T-helper 9 cell (primary cell): ENCODE measurements around the gene DDX31.

Source experiments
- DNase-seq: peaks from one replicate; pipeline ENCODE4 v3.0.0-alpha.2; 2020

The DDX31 gene

DNA sequence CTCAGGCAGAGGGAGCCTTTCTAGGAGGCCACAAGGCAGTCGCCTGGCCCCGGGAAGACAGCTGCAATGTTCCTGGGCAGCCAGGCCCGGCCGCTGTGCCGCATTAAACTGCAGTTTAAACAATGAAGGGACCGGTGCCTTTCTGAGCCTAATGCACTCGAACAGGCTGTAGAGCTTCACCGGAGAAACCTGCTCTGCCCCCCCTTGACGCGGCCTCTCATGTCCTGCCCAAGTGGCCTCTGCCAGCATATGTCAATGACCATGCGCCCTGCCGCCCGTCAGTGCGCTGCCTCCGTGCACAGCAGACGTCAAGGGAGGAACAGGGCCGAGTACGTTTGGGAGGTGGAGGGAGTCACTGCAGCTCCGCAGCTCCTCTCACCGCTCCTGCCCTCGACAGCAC lies 125.8 kb downstream of the DDX31 start:
- no peak for DNase-seq

DNA sequence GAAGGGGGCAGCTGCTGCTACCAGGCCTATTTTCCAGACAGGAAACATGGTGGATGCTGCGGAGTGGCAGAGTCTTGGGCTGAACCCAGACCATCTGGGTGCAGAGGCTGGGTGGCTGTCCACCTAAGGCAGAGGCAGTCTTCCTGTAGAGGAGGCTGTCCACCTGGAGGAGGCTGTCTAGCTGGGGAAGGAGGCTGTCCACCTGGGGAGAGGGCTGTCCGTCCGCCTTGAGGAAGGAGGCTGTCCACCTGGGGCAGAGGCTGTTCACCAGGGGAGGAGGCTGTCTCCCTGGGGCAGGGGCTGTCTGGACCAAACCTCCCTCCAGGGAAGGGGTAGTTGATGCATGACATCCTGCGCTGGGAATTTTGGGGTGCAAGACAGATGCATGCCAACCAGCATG lies 126.5 kb downstream of the DDX31 start:
- no peak for DNase-seq
